HEK293 (cell line): Measurements from ENCODE around the gene MYL6B.

Experiments used
- CTCF ChIA-PET: fragments of 350-600 bp; formaldehyde crosslinking; extraction: SDS; loops from one replicate; lab custom pipeline; 2021; ENCODE audit warnings: antibody characterized with exemption; lab: Yijun Ruan, JAX
- POLR2A ChIA-PET: fragments of 300-600 bp; formaldehyde crosslinking; extraction: SDS; loops from one replicate; lab custom pipeline; 2020; ENCODE audit warnings: antibody characterized with exemption, inconsistent platforms; lab: Yijun Ruan, JAX
- H3K27ac ChIP-seq: fragments of 200-500 bp; sonication (Bioruptor generic); 2 replicates; pipeline ENCODE4 v1.5.1; 2014; ENCODE audit warnings: low read depth, low read length, control low read depth, inconsistent platforms; ENCODE audit errors: extremely low read depth
- H3K36me3 ChIP-seq, 2 experiments: fragments of 200-500 bp in 1 of 2; sonication (Bioruptor generic) in 1 of 2; 1 replicate in 1 of 2; 2 replicates in 1 of 2; pipeline ENCODE4 v1.5.1; 2014 to 2017; ENCODE audit warnings: inconsistent platforms in 2 of 2, low read length in 2 of 2; ENCODE audit not compliant: control insufficient read depth in 2 of 2, insufficient read depth in 1 of 2
- H3K4me1 ChIP-seq: fragments of 200-500 bp; sonication (Bioruptor generic); 2 replicates; pipeline ENCODE4 v1.5.1; 2014; ENCODE audit warnings: mild to moderate bottlenecking, low read length, inconsistent platforms; ENCODE audit not compliant: control insufficient read depth, insufficient read depth
- H3K4me3 ChIP-seq: 2 replicates; pipeline ENCODE4 v1.5.1; 2011; ENCODE audit warnings: low read depth, mild to moderate bottlenecking, control low read depth, low read length, moderate library complexity
- H3K9me3 ChIP-seq: fragments of 200-500 bp; sonication (Bioruptor generic); 2 replicates; pipeline ENCODE4 v1.5.1; 2014; ENCODE audit warnings: low read depth, low read length, inconsistent platforms; ENCODE audit not compliant: control insufficient read depth, insufficient read depth
- GLI4 ChIP-seq: fragments of 450-650 bp; formaldehyde crosslinking; IDR thresholded peaks from 2 replicates; pipeline ENCODE4 v1.5.1; 2016; ENCODE audit warnings: missing biosample characterization, missing genetic modification characterization
- IKZF3 ChIP-seq: fragments of 450-650 bp; IDR thresholded peaks from 2 replicates; pipeline ENCODE4 v1.5.0; 2018; ENCODE audit warnings: missing biosample characterization, mild to moderate bottlenecking, missing genetic modification characterization, moderate library complexity
- KLF16 ChIP-seq: fragments of 450-650 bp; formaldehyde crosslinking; IDR thresholded peaks from 2 replicates; pipeline ENCODE4 v1.5.1; 2017; ENCODE audit warnings: missing biosample characterization, missing genetic modification characterization
- KLF17 ChIP-seq: fragments of 450-650 bp; formaldehyde crosslinking; IDR thresholded peaks from 2 replicates; pipeline ENCODE4 v1.5.1; 2016; ENCODE audit warnings: missing biosample characterization, missing genetic modification characterization
- MZF1 ChIP-seq: fragments of 450-650 bp; formaldehyde crosslinking; IDR thresholded peaks from 2 replicates; pipeline ENCODE4 v1.5.1; 2017; ENCODE audit warnings: missing biosample characterization, missing genetic modification characterization, borderline replicate concordance
- PRDM1 ChIP-seq: fragments of 450-650 bp; formaldehyde crosslinking; IDR thresholded peaks from 2 replicates; pipeline ENCODE4; 2016; ENCODE audit warnings: missing biosample characterization, missing genetic modification characterization
- ZBTB48 ChIP-seq: fragments of 450-650 bp; formaldehyde crosslinking; IDR thresholded peaks from 2 replicates; pipeline ENCODE4 v1.5.1; 2016; ENCODE audit warnings: missing biosample characterization, missing genetic modification characterization
- ZFP37 ChIP-seq: fragments of 450-650 bp; formaldehyde crosslinking; IDR thresholded peaks from 2 replicates; pipeline ENCODE4 v1.5.1; 2016; ENCODE audit warnings: missing biosample characterization, missing genetic modification characterization
- ZNF133 ChIP-seq: fragments of 450-650 bp; formaldehyde crosslinking; IDR thresholded peaks from 2 replicates; pipeline ENCODE4 v1.5.1; 2016; ENCODE audit warnings: missing biosample characterization, missing genetic modification characterization
- ZNF335 ChIP-seq: fragments of 450-650 bp; formaldehyde crosslinking; conservative IDR thresholded peaks from 2 replicates; pipeline ENCODE4 v1.5.1; 2016; ENCODE audit warnings: missing biosample characterization, missing genetic modification characterization
- ZNF362 ChIP-seq: fragments of 450-650 bp; formaldehyde crosslinking; IDR thresholded peaks from 2 replicates; pipeline ENCODE4 v1.5.1; 2016; ENCODE audit warnings: missing biosample characterization, missing genetic modification characterization
- ZNF449 ChIP-seq: fragments of 450-650 bp; formaldehyde crosslinking; IDR thresholded peaks from 2 replicates; pipeline ENCODE4 v1.5.1; 2017; ENCODE audit warnings: missing biosample characterization, mild to moderate bottlenecking, missing genetic modification characterization, moderate library complexity
- ZNF501 ChIP-seq: fragments of 450-650 bp; formaldehyde crosslinking; IDR thresholded peaks from 2 replicates; pipeline ENCODE4 v1.5.1; 2016; ENCODE audit warnings: missing biosample characterization, missing genetic modification characterization
- ZNF510 ChIP-seq: fragments of 450-650 bp; formaldehyde crosslinking; IDR thresholded peaks from 2 replicates; pipeline ENCODE4 v1.5.1; 2018; ENCODE audit warnings: mild to moderate bottlenecking, missing genetic modification characterization, missing biosample characterization; ENCODE audit not compliant: insufficient replicate concordance
- ZNF513 ChIP-seq: fragments of 450-650 bp; IDR thresholded peaks from 2 replicates; pipeline ENCODE4 v1.5.1; 2018; ENCODE audit warnings: missing biosample characterization, missing genetic modification characterization
- ZNF530 ChIP-seq: fragments of 450-650 bp; formaldehyde crosslinking; IDR thresholded peaks from 2 replicates; pipeline ENCODE4 v1.5.1; 2016; ENCODE audit warnings: low read depth, missing biosample characterization, missing genetic modification characterization
- ZNF560 ChIP-seq: fragments of 450-650 bp; formaldehyde crosslinking; IDR thresholded peaks from 2 replicates; pipeline ENCODE4 v1.5.1; 2017; ENCODE audit warnings: missing biosample characterization, missing genetic modification characterization, borderline replicate concordance
- ZNF561 ChIP-seq: fragments of 450-650 bp; IDR thresholded peaks from 2 replicates; pipeline ENCODE4 v1.5.1; 2018; ENCODE audit warnings: missing biosample characterization, missing genetic modification characterization, borderline replicate concordance
- ZNF639 ChIP-seq: fragments of 450-650 bp; formaldehyde crosslinking; IDR thresholded peaks from 2 replicates; pipeline ENCODE4 v1.5.1; 2016; ENCODE audit warnings: missing biosample characterization, missing genetic modification characterization
- ZNF654 ChIP-seq: fragments of 450-650 bp; formaldehyde crosslinking; IDR thresholded peaks from 2 replicates; pipeline ENCODE4 v1.5.1; 2016; ENCODE audit warnings: low read depth, missing biosample characterization, missing genetic modification characterization
- ZNF660 ChIP-seq: fragments of 450-650 bp; IDR thresholded peaks from 2 replicates; pipeline ENCODE4 v1.5.1; 2018; ENCODE audit warnings: missing biosample characterization, mild to moderate bottlenecking, missing genetic modification characterization
- ZNF76 ChIP-seq: fragments of 450-650 bp; formaldehyde crosslinking; IDR thresholded peaks from 2 replicates; pipeline ENCODE4; 2016; ENCODE audit warnings: low read depth, missing biosample characterization, missing genetic modification characterization, borderline replicate concordance
- ZSCAN23 ChIP-seq: fragments of 450-650 bp; formaldehyde crosslinking; IDR thresholded peaks from 2 replicates; pipeline ENCODE4 v1.5.1; 2016; ENCODE audit warnings: missing biosample characterization, missing genetic modification characterization

Gene MYL6B

GRCh38 chr12:56126732-56127239, 25.6 kb upstream of the MYL6B start:
- POLR2A ChIA-PET: interaction anchor here (0.9 to 3.8 kb wide), 9 partner anchors 9 to 63 kb away, joined by 3 to 99 read pairs (median 18); partner anchors contain the start of genes MYL6B, PA2G4, RPL41 and SMARCC2
- Histone ChIP-seq H3K4me1 (peaks cover 9% of the 10 kb centered on the region), H3K36me3 (peaks cover 6 to 34% of the 10 kb centered on the region in 2 experiments; a peak in 2 of 3 replicates), H3K4me3 (no peak overlapping the region), H3K27ac (no peak overlapping the region), H3K9me3 (no peaks in the 10 kb centered on the region)
- TF ChIP-seq ZNF133 (tag by site-specific recombination) (no peak), ZNF530 (tag by site-specific recombination) (no peak), ZNF560 (no peak)
- CTCF ChIA-PET: interaction anchor here (0.5 to 6.8 kb wide), 11 partner anchors 10 to 444 kb away, joined by 3 to 65 read pairs (median 3); partner anchors contain the start of genes COQ10A, MYL6, RNF41 and SMARCC2

GRCh38 chr12:56127485-56127887, 24.9 kb upstream of the MYL6B start:
- Histone ChIP-seq H3K9me3 (no peaks in the 10 kb centered on the region), H3K36me3 (peaks cover 9 to 35% of the 10 kb centered on the region in 2 experiments; a peak in 2 of 3 replicates), H3K27ac (peak overlapping the region; percentile 1; the same call in 1 of the 2 replicates), H3K4me3 (peak overlapping the region; percentile 21), H3K4me1 (peaks cover 9% of the 10 kb centered on the region)
- CTCF ChIA-PET: interaction anchor here (0.7 to 6.8 kb wide), 11 partner anchors 9 to 131 kb away, joined by 3 to 65 read pairs (median 4); partner anchors contain the start of genes MYL6, RPL41, SMARCC2 and ZC3H10
- TF ChIP-seq ZFP37 (tag by site-specific recombination) (peak; percentile 38), ZNF362 (no peak), ZBTB48 (tag by site-specific recombination) (peak; percentile 84), ZNF654 (no peak; the same call in 1 of the 2 replicates), PRDM1 (tag by site-specific recombination) (peak; percentile 96), ZNF501 (tag by site-specific recombination) (0 out of 2 replicates have a peak, but pooled peaks have one; percentile 17), ZNF639 (tag by site-specific recombination) (0 out of 2 replicates have a peak, but pooled peaks have one; percentile 50), IKZF3 (tag by site-specific recombination) (peak; percentile 83), ZNF76 (tag by site-specific recombination) (0 out of 2 replicates have a peak, but pooled peaks have one; percentile 26), KLF17 (tag by site-specific recombination) (0 out of 2 replicates have a peak, but pooled peaks have one; percentile 44), ZNF510 (no peak), MZF1 (tag by site-specific recombination) (peak; percentile 58; the same call in 1 of the 2 replicates), ZNF513 (tag by site-specific recombination) (peak; percentile 17; the same call in 1 of the 2 replicates), GLI4 (no peak), ZSCAN23 (0 out of 2 replicates have a peak, but pooled peaks have one; percentile 45), ZNF561 (0 out of 2 replicates have a peak, but pooled peaks have one; percentile 34), ZNF335 (tag by site-specific recombination) (no peak), KLF16 (peak; percentile 45; the same call in 1 of the 2 replicates), ZNF660 (tag by site-specific recombination) (0 out of 2 replicates have a peak, but pooled peaks have one; percentile 10), ZNF449 (peak; percentile 39; the same call in 1 of the 2 replicates)
- POLR2A ChIA-PET: interaction anchor here (0.6 to 3.8 kb wide), 28 partner anchors 9 to 501 kb away, joined by 3 to 99 read pairs (median 6); partner anchors contain the start of genes CNPY2, COQ10A, MYL6 and MYL6B
